ENCODE data around the gene RNLS. TPM values are rescaled to one million over a fixed set of nuclear protein-coding genes. Genes with fewer than 3 reads are reported as not detected.

Gene RNLS
- total and polyA plus RNA-seq, 8 donors: 2.5 to 6.4 (median 5.9) TPM

GRCh38 chr10:88270061-88270808 is 312.9 kb downstream of the RNLS start:
- 90 to 93% methylated on average over 9 of the region's 9 CpGs for WGBS, 2 donors
- Histone ChIP-seq H3K36me3 (no peaks in the 10 kb centered on the region), H3K4me3 (no peak overlapping the region), H3K27me3 (no peaks in the 10 kb centered on the region), H3K27ac (no peak overlapping the region), H3K9me3 (no peaks in the 10 kb centered on the region), H3K4me1 (peaks cover 0 to 13% (median 0%) of the 10 kb centered on the region in 3 donors)
- ATAC-seq (no peak), FAIRE-seq (no peak), DNase-seq (no peak)
- intact Hi-C loops (cut with DNase I): no loop called here
- TF ChIP-seq CTCF (IDR thresholded peaks at IDR 0.05): no peak

GRCh38 chr10:88262591-88263234 is 320.4 kb downstream of the RNLS start:
- DNase-seq (no peak), ATAC-seq (no peak), FAIRE-seq (no peak)
- WGBS, 2 donors: 90% methylated on average over 5 of the region's 5 CpGs
- TF ChIP-seq CTCF (IDR thresholded peaks at IDR 0.05): no peak
- Histone ChIP-seq H3K4me1 (peaks cover 5 to 17% (median 6%) of the 10 kb centered on the region in 3 donors), H3K27me3 (no peaks in the 10 kb centered on the region), H3K9me3 (no peaks in the 10 kb centered on the region), H3K36me3 (no peaks in the 10 kb centered on the region), H3K4me3 (no peak overlapping the region), H3K27ac (no peak overlapping the region)
- intact Hi-C loops (cut with DNase I): no loop called here

GRCh38 chr10:88261152-88261551 is 322.0 kb downstream of the RNLS start:
- no peak for TF ChIP-seq CTCF (IDR thresholded peaks at IDR 0.05)
- no peak for FAIRE-seq
- no peaks in the 10 kb centered on the region for H3K36me3 ChIP-seq
- peaks cover 6 to 30% (median 13%) of the 10 kb centered on the region in 3 donors for H3K4me1 ChIP-seq
- H3K4me3 ChIP-seq: no peak overlapping the region
- intact Hi-C loops (cut with DNase I): no loop called here
- H3K27ac ChIP-seq: no peak overlapping the region
- DNase-seq: no peak
- no peak for ATAC-seq
- H3K27me3 ChIP-seq: no peaks in the 10 kb centered on the region
- no peaks in the 10 kb centered on the region for H3K9me3 ChIP-seq

- WGBS, 2 donors: 91 to 97% methylated on average over 1 of the region's 1 CpG
- Histone ChIP-seq H3K4me1 (peaks cover 11 to 37% (median 20%) of the 10 kb centered on the region in 3 donors), H3K27ac (no peak overlapping the region), H3K36me3 (no peaks in the 10 kb centered on the region), H3K4me3 (no peak overlapping the region), H3K9me3 (no peaks in the 10 kb centered on the region), H3K27me3 (no peaks in the 10 kb centered on the region)
- ATAC-seq: no peak
- FAIRE-seq: no peak
- TF ChIP-seq CTCF (IDR thresholded peaks at IDR 0.05): no peak
- intact Hi-C loops (cut with DNase I): no loop called here
- no peak for DNase-seq
These were observed 322.6 kb downstream of the RNLS start for GRCh38 chr10:88260329-88261051.
